RWPE2 (cell line): ENCODE results near the gene SEPTIN5.

ENCODE experiments used
- ATAC-seq: fragments of 200-7000 bp; cut with Tn5 transposase; 3 replicates; pipeline ENCODE4 v1.9.1; 2021; ENCODE audit warnings: low read depth
- DNase-seq: peaks from one replicate; pipeline ENCODE4 v3.0.0-alpha.2; 2020; ENCODE audit warnings: low spot score
- H3K27ac ChIP-seq: fragments of 450-650 bp; 2 replicates; pipeline ENCODE4 v1.5.1; 2017; ENCODE audit warnings: mild to moderate bottlenecking; ENCODE audit not compliant: poor library complexity, severe bottlenecking
- H3K27me3 ChIP-seq: fragments of 250-450 bp; sonication (Bioruptor Pico); 2 replicates; pipeline ENCODE4 v1.5.1; 2021; ENCODE audit warnings: mild to moderate bottlenecking, moderate library complexity; ENCODE audit not compliant: insufficient read depth, poor library complexity, severe bottlenecking
- H3K36me3 ChIP-seq: fragments of 250-450 bp; sonication (Bioruptor Pico); 2 replicates; pipeline ENCODE4 v1.5.1; 2020; ENCODE audit warnings: low read depth, mild to moderate bottlenecking, moderate library complexity
- H3K4me1 ChIP-seq: fragments of 250-450 bp; sonication (Bioruptor Pico); 2 replicates; pipeline ENCODE4 v1.5.1; 2021; ENCODE audit warnings: mild to moderate bottlenecking, moderate library complexity; ENCODE audit not compliant: insufficient read depth, poor library complexity, severe bottlenecking
- H3K4me3 ChIP-seq: fragments of 250-450 bp; sonication (Bioruptor Pico); 2 replicates; pipeline ENCODE4 v1.5.1; 2021; ENCODE audit warnings: mild to moderate bottlenecking, moderate library complexity; ENCODE audit not compliant: severe bottlenecking
- H3K9me3 ChIP-seq: fragments of 250-450 bp; sonication (Bioruptor Pico); 2 replicates; pipeline ENCODE4 v1.5.1; 2021; ENCODE audit warnings: mild to moderate bottlenecking, moderate library complexity; ENCODE audit not compliant: severe bottlenecking
- TF ChIP-seq, protein P1 (sequence below): fragments of 450-650 bp; IDR thresholded peaks from one replicate; pipeline ENCODE4 v1.5.1; 2017; ENCODE audit warnings: mild to moderate bottlenecking, moderate library complexity; ENCODE audit not compliant: poor library complexity, severe bottlenecking

Gene SEPTIN5

GRCh38 chr22:19755722-19756287, 41.5 kb downstream of the SEPTIN5 start:
- no peak for DNase-seq
- H3K4me1 ChIP-seq = peaks cover 7% of the 10 kb centered on the region
- no peak overlapping the region for H3K27ac ChIP-seq
- TF ChIP-seq, protein P1, sequence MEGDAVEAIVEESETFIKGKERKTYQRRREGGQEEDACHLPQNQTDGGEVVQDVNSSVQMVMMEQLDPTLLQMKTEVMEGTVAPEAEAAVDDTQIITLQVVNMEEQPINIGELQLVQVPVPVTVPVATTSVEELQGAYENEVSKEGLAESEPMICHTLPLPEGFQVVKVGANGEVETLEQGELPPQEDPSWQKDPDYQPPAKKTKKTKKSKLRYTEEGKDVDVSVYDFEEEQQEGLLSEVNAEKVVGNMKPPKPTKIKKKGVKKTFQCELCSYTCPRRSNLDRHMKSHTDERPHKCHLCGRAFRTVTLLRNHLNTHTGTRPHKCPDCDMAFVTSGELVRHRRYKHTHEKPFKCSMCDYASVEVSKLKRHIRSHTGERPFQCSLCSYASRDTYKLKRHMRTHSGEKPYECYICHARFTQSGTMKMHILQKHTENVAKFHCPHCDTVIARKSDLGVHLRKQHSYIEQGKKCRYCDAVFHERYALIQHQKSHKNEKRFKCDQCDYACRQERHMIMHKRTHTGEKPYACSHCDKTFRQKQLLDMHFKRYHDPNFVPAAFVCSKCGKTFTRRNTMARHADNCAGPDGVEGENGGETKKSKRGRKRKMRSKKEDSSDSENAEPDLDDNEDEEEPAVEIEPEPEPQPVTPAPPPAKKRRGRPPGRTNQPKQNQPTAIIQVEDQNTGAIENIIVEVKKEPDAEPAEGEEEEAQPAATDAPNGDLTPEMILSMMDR = no peak
- ATAC-seq = no peak
- H3K4me3 ChIP-seq = no peak overlapping the region
- H3K9me3 ChIP-seq = no peaks in the 10 kb centered on the region
- H3K36me3 ChIP-seq = no peaks in the 10 kb centered on the region
- H3K27me3 ChIP-seq = peaks cover 35% of the 10 kb centered on the region

GRCh38 chr22:19756288-19757128, 42.2 kb downstream of the SEPTIN5 start:
- ATAC-seq (peak; percentile 74), DNase-seq (no peak)
- H3K4me3 ChIP-seq = peak overlapping the region; percentile 2
- TF ChIP-seq, protein P1 = peak; percentile 81
- no peaks in the 10 kb centered on the region for H3K4me1 ChIP-seq
- no peaks in the 10 kb centered on the region for H3K36me3 ChIP-seq
- H3K27me3 ChIP-seq = peaks cover 35% of the 10 kb centered on the region
- no peaks in the 10 kb centered on the region for H3K9me3 ChIP-seq
- H3K27ac ChIP-seq = no peak overlapping the region

- no peak overlapping the region for H3K27ac ChIP-seq
- H3K36me3 ChIP-seq = no peaks in the 10 kb centered on the region
- TF ChIP-seq, protein P1 = no peak
- no peaks in the 10 kb centered on the region for H3K4me1 ChIP-seq
- H3K27me3 ChIP-seq = peaks cover 35% of the 10 kb centered on the region
- H3K4me3 ChIP-seq = no peak overlapping the region
- ATAC-seq = peak; percentile 19; the same call in 1 of the 3 replicates
- no peak for DNase-seq
- H3K9me3 ChIP-seq = no peaks in the 10 kb centered on the region
Measured at GRCh38 chr22:19757140-19757984, 43.1 kb downstream of the SEPTIN5 start.

DNA sequence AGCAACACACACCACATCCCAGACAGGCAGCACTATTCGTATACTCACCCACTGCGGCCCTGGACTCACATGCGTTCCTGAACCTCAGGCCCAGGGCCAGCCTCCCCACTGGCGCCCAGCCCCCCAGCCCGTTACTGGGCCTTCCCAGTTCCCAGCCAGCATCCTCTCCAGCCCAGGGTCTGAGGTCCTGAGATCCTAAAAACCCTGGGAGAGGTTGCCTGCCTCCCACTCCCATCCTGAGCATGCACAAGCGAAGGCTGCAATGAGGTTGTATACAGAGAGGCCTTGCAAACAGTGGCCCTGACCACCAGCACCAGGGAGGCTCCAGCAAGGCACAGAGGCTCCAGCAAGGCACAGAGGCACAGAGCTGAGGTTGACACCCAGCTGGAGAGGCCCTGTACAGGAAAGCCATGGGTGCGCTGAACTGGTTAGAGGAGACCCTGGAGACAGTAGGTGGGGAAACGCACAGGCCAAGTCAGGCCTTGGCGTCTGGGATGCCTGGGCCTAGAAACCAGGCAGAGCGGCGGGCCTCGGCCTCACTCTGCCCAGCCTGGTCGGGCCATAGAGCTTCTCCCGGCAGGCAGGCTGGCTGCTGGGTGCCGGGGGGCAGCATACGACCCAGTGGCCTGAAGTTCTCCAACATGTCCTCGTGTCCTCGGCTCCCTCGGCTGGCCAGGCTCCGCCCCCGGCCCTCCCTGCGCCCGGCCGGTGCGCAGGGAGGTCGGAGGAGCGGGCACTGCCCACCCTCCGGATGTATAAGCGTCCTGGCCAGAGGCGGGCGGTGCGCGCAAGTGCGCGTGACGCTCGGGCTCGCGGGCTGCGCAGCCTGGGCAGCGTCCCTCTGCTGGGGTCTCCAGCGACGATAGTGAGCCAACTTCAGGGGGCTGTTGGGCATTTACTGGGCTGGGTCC, 43.9 kb downstream of the SEPTIN5 start:
- no peak overlapping the region for H3K27ac ChIP-seq
- DNase-seq = no peak
- H3K9me3 ChIP-seq = no peaks in the 10 kb centered on the region
- no peak for ATAC-seq
- H3K4me1 ChIP-seq = no peaks in the 10 kb centered on the region
- TF ChIP-seq, protein P1 = no peak
- H3K4me3 ChIP-seq = no peak overlapping the region
- peaks cover 35% of the 10 kb centered on the region for H3K27me3 ChIP-seq
- H3K36me3 ChIP-seq = no peaks in the 10 kb centered on the region
